ENCODE measurements around the gene UBE2E2. TPM values are rescaled to one million over a fixed set of nuclear protein-coding genes. Genes with fewer than 3 reads are reported as not detected.

Gene UBE2E2
- total and polyA plus RNA-seq, 2 donors (not counting 1 experiment from before 2014, with no cell fraction given) = 16.0 to 45.0 TPM

GRCh38 chr3:23185861-23186260 is 17.3 kb upstream of the UBE2E2 start:
- Histone ChIP-seq H3K9ac (ENCODE audit: low read length) (no peak overlapping the region), H4K20me1 (ENCODE audit: control insufficient read depth, insufficient read depth, low read length, poor library complexity, severe bottlenecking) (no peaks in the 10 kb centered on the region), H3K4me2 (replicated peaks; ENCODE audit: low read depth, low read length, poor library complexity, severe bottlenecking) (no peak overlapping the region), H2AFZ (ENCODE audit: insufficient read depth, low read depth, low read length, poor library complexity, severe bottlenecking) (no peak overlapping the region), H3K4me1 (ENCODE audit: control insufficient read depth in 2 of 2, insufficient read depth in 2 of 2, low read length in 2 of 2) (no peaks in the 10 kb centered on the region), H3K36me3 (replicated peaks in 1 of 2; ENCODE audit: control extremely low read depth in 1 of 2, control insufficient read depth in 1 of 2, extremely low read depth in 1 of 2, insufficient read depth in 2 of 2, low read length in 1 of 2) (no peaks in the 10 kb centered on the region), H3K4me3 (ENCODE audit: control extremely low read depth in 1 of 5, extremely low read depth in 1 of 5, insufficient read depth in 1 of 5, low read depth in 2 of 5, low read length in 4 of 5) (no peak overlapping the region), H3K9me3 (ENCODE audit: control extremely low read depth in 1 of 3, control insufficient read depth in 2 of 3, insufficient read depth in 1 of 3, low read length in 2 of 3) (no peaks in the 10 kb centered on the region), H3K27ac (ENCODE audit: low read length in 2 of 2) (no peak overlapping the region), H3K79me2 (ENCODE audit: control insufficient read depth, insufficient read depth, low read length) (no peaks in the 10 kb centered on the region), H3K27me3 (replicated peaks in 1 of 4; ENCODE audit: control extremely low read depth in 1 of 4, control insufficient read depth in 3 of 4, insufficient read depth in 4 of 4, low read length in 3 of 4) (no peaks in the 10 kb centered on the region)
- intact Hi-C loops (cut with micrococcal nuclease) = no loop called here
- Mint-ChIP-seq H3K9me3 (ENCODE audit: insufficient read depth) (no peaks in the 10 kb centered on the region), H3K27ac (no peak overlapping the region), H3K27me3 (peaks cover 2% of the 10 kb centered on the region), H3K4me3 (no peak overlapping the region), H3K4me1 (peaks cover 6% of the 10 kb centered on the region)
- CTCF ChIA-PET = no interaction called here
- WGBS (ENCODE audit: insufficient coverage) = no CpG with 5 or more reads among the region's 2 CpGs
- ATAC-seq (ENCODE audit: low read depth) (no peak), DNase-seq (no peak)
- POLR2A ChIA-PET = no interaction called here
- no peak for TF ChIP-seq CTCF (IDR thresholded peaks at IDR 0.05)
- TF ChIP-seq EZH2 (IDR thresholded peaks at IDR 0.05; ENCODE audit: borderline replicate concordance, insufficient read depth, low read depth, low read length, poor library complexity, severe bottlenecking) = no peak

DNA sequence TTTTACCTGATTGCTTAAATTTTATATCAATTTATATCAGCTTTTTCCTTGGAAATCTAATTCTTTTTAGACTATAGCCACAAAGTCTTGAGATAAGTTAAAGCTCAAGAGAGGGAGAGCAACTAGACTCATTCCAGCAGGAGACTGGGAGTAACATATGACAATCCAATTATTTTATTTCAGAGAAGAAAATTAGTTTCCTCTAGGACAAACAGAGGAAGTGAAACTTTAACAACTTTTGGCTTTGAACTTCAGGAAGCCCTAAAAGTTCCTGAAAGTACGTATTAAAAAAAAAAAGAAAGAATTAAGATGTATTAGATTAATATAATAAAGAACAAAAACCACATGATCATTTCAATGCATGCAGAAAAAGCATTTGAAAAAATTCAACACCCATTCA is 13.9 kb upstream of the UBE2E2 start:
- H3K36me3 ChIP-seq (replicated peaks in 1 of 2; ENCODE audit: control extremely low read depth in 1 of 2, control insufficient read depth in 1 of 2, extremely low read depth in 1 of 2, insufficient read depth in 2 of 2, low read length in 1 of 2) = no peaks in the 10 kb centered on the region
- H3K27me3 ChIP-seq (replicated peaks in 1 of 4; ENCODE audit: control extremely low read depth in 1 of 4, control insufficient read depth in 3 of 4, insufficient read depth in 4 of 4, low read length in 3 of 4) = no peaks in the 10 kb centered on the region
- H3K27ac Mint-ChIP-seq = no peak overlapping the region
- H4K20me1 ChIP-seq (ENCODE audit: control insufficient read depth, insufficient read depth, low read length, poor library complexity, severe bottlenecking) = no peaks in the 10 kb centered on the region
- H3K4me3 ChIP-seq (ENCODE audit: control extremely low read depth in 1 of 5, extremely low read depth in 1 of 5, insufficient read depth in 1 of 5, low read depth in 2 of 5, low read length in 4 of 5) = no peak overlapping the region
- DNase-seq (no peak), ATAC-seq (ENCODE audit: low read depth) (no peak)
- no peaks in the 10 kb centered on the region for H3K4me1 ChIP-seq (ENCODE audit: control insufficient read depth in 2 of 2, insufficient read depth in 2 of 2, low read length in 2 of 2)
- H3K79me2 ChIP-seq (ENCODE audit: control insufficient read depth, insufficient read depth, low read length) = no peaks in the 10 kb centered on the region
- intact Hi-C loops (cut with micrococcal nuclease) = no loop called here
- H3K27ac ChIP-seq (ENCODE audit: low read length in 2 of 2) = no peak overlapping the region
- H3K4me3 Mint-ChIP-seq = no peak overlapping the region
- no peak for TF ChIP-seq EZH2 (IDR thresholded peaks at IDR 0.05; ENCODE audit: borderline replicate concordance, insufficient read depth, low read depth, low read length, poor library complexity, severe bottlenecking)
- no peak for TF ChIP-seq CTCF (IDR thresholded peaks at IDR 0.05)
- ChIA-PET POLR2A (interaction anchor here (0.6 kb wide), 1 partner anchor 405 kb away, joined by 4 read pairs; no protein-coding TSS in a partner anchor), CTCF (no interaction called here)
- H3K4me1 Mint-ChIP-seq = peaks cover 6% of the 10 kb centered on the region
- H3K9me3 ChIP-seq (ENCODE audit: control extremely low read depth in 1 of 3, control insufficient read depth in 2 of 3, insufficient read depth in 1 of 3, low read length in 2 of 3) = no peaks in the 10 kb centered on the region
- no peak overlapping the region for H3K9ac ChIP-seq (ENCODE audit: low read length)
- H3K9me3 Mint-ChIP-seq (ENCODE audit: insufficient read depth) = no peaks in the 10 kb centered on the region
- no peak overlapping the region for H2AFZ ChIP-seq (ENCODE audit: insufficient read depth, low read depth, low read length, poor library complexity, severe bottlenecking)
- no CpG with 5 or more reads among the region's 1 CpG for WGBS (ENCODE audit: insufficient coverage)
- peaks cover 9% of the 10 kb centered on the region for H3K27me3 Mint-ChIP-seq
- no peak overlapping the region for H3K4me2 ChIP-seq (replicated peaks; ENCODE audit: low read depth, low read length, poor library complexity, severe bottlenecking)

Data from B cell (primary cell).